Esophagus squamous epithelium (tissue), 5 donors: ENCODE results near the gene C7orf25. TPM values are rescaled to one million over a fixed set of nuclear protein-coding genes. Genes with fewer than 3 reads are reported as not detected.

Experiments
- DNase-seq: peaks from one replicate; lab custom pipeline; 2025; lab: John Stamatoyannopoulos, UW
- H3K27ac ChIP-seq, 4 donors: fragments of 200-600 bp; sonication (generic); one replicate each; pipeline ENCODE4 v1.5.1; 2016 to 2019; ENCODE audit warnings: mild to moderate bottlenecking in 1 of 4
- H3K27me3 ChIP-seq, 4 donors: fragments of 200-600 bp; sonication (generic); 1 replicate in 3 of 4; 2 replicates in 1 of 4; pipeline versions ENCODE4 v1.5.1 to v1.6.0; 2017 to 2021; ENCODE audit warnings: antibody characterized with exemption in 1 of 4
- H3K36me3 ChIP-seq, 3 donors: fragments of 200-600 bp; sonication (generic); one replicate each; pipeline ENCODE4 v1.5.1; 2016 to 2019
- H3K4me1 ChIP-seq, 3 donors: fragments of 200-600 bp; sonication (generic); one replicate each; pipeline ENCODE4 v1.5.1; 2017 to 2019
- H3K4me3 ChIP-seq, 4 donors: fragments of 200-600 bp; sonication (generic); 1 replicate in 3 of 4; 2 replicates in 1 of 4; pipeline ENCODE4 v1.5.1; 2016 to 2019; ENCODE audit warnings: mild to moderate bottlenecking in 2 of 4, moderate library complexity in 1 of 4
- H3K9me3 ChIP-seq, 3 donors: fragments of 200-600 bp; sonication (generic); one replicate each; pipeline ENCODE4 v1.5.1; 2016 to 2019
- POLR2A ChIP-seq, 4 donors: fragments of 450-650 bp; IDR thresholded peaks; one replicate each; pipeline ENCODE4 v1.6.1; 2017; ENCODE audit warnings: antibody characterized with exemption in 4 of 4, mild to moderate bottlenecking in 4 of 4, moderate library complexity in 3 of 4
- WGBS, 2 donors: methylation state at CpG; one replicate each; pipeline ENCODE4 v1.1.5; 2018; 5-methylcytosine and 5-hydroxymethylcytosine counted together
- intact Hi-C: fragments of 100-400 bp; cut with DNase I; formaldehyde crosslinking; loops from one replicate; pipeline ENCODE4 v1.15.0; 2022
- total RNA-seq, 4 donors: library from RNA; depleted of rRNA; stranded (reverse); fragments of >200 nt; gene quantifications; one replicate each; pipeline ENCODE4 v1.1.0, GENCODE V29; 2016
- TF ChIP-seq, protein P1 (sequence below), 6 experiments: fragments of 450-650 bp in 4 of 6; fragments of 200-600 bp in 2 of 6; sonication (generic) in 2 of 6; IDR thresholded peaks; one replicate each; pipeline ENCODE4 v1.5.1; 2016 to 2019; ENCODE audit warnings: antibody characterized with exemption in 6 of 6, mild to moderate bottlenecking in 4 of 6, moderate library complexity in 4 of 6
- donor health status: DM: yes; HTN: yes; CAD: no.

The C7orf25 gene
- total RNA-seq, 4 donors from 2014 or later = 4.8 to 8.9 (median 7.0) TPM

DNA sequence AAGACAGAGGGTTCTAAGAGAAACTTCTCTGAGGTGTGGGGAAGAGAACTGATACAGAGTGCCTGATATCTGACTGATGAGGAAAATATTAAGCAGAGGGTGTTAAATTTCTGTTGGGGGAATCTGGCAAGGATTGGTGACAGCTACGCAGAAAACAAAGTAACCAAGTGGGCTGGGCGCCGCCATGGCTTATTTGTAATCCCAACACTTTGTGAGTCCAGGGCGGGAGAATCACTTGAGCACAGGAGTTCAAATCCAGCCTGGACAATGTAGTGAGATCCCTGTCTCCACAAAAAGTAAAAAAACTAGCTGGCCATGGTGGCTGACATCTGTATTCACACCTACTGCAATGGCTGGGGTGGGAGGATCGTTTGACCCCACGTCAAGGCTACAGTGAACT, 2.1 kb upstream of the C7orf25 start:
- Histone ChIP-seq H3K27me3 (no peaks in the 10 kb centered on the region), H3K9me3 (no peaks in the 10 kb centered on the region), H3K36me3 (peaks cover 0 to 38% (median 12%) of the 10 kb centered on the region in 3 donors), H3K4me1 (peaks cover 4 to 32% (median 11%) of the 10 kb centered on the region in 3 donors), H3K27ac (no peak overlapping the region), H3K4me3 (no peak overlapping the region)
- intact Hi-C loops = no loop called here
- TF ChIP-seq, protein P1, sequence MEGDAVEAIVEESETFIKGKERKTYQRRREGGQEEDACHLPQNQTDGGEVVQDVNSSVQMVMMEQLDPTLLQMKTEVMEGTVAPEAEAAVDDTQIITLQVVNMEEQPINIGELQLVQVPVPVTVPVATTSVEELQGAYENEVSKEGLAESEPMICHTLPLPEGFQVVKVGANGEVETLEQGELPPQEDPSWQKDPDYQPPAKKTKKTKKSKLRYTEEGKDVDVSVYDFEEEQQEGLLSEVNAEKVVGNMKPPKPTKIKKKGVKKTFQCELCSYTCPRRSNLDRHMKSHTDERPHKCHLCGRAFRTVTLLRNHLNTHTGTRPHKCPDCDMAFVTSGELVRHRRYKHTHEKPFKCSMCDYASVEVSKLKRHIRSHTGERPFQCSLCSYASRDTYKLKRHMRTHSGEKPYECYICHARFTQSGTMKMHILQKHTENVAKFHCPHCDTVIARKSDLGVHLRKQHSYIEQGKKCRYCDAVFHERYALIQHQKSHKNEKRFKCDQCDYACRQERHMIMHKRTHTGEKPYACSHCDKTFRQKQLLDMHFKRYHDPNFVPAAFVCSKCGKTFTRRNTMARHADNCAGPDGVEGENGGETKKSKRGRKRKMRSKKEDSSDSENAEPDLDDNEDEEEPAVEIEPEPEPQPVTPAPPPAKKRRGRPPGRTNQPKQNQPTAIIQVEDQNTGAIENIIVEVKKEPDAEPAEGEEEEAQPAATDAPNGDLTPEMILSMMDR (IDR thresholded peaks at IDR 0.05) = no peak
- TF ChIP-seq POLR2A (IDR thresholded peaks at IDR 0.05) = no peak
- WGBS, 2 donors = 71 to 75% methylated on average over 6 of the region's 6 CpGs
- DNase-seq = no peak

DNA sequence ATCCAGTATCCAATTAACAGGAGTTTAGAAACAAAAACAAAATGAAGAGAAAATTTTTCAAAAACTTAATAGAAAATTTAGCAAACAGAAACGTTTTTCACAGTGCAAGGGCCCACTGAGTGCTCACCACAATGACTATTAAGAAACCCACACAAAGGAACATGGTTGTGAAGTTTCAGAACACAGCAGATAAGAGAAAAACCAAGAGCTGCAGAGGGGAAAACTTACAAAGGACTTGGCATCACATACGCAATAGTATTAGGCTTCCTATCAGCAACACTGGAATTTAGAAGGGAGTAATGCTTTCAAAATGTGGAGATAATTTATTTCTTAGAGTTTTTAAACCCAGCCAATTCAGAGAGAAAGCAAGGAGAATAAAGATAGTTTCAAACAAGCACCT, 1.7 kb upstream of the C7orf25 start:
- H3K9me3 ChIP-seq = no peaks in the 10 kb centered on the region
- H3K36me3 ChIP-seq = peaks cover 0 to 34% (median 12%) of the 10 kb centered on the region in 3 donors
- intact Hi-C loops = no loop called here
- 47 to 81% methylated on average over 2 of the region's 2 CpGs for WGBS, 2 donors
- H3K4me1 ChIP-seq = peaks cover 4 to 32% (median 11%) of the 10 kb centered on the region in 3 donors
- H3K27ac ChIP-seq = no peak overlapping the region
- DNase-seq = no peak
- no peak overlapping the region for H3K4me3 ChIP-seq
- TF ChIP-seq, protein P1 (IDR thresholded peaks at IDR 0.05) = no peak
- TF ChIP-seq POLR2A (IDR thresholded peaks at IDR 0.05) = no peak
- no peaks in the 10 kb centered on the region for H3K27me3 ChIP-seq

DNA sequence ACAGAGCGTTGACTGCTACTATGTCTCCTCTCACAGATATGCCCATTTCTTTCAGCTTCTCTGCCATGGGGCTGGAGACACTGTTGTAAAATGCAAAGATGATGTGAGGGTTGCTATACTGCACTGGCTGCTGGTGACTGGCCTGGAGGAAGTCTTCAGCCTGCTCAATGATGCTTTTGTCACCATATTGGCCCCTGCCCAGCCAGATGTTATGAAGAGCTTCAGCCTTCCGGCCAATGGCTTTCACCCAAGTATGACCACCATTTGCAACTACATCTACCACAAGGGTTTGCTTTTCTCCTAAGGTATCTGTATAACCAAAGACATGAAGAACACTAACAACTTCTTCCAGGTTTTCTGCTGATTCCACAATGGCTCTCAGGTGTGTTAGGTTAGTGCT, 1.6 kb downstream of the C7orf25 start:
- Histone ChIP-seq H3K4me3 (no peak overlapping the region), H3K36me3 (peaks cover 0 to under 1% (median 0%) of the 10 kb centered on the region in 3 donors), H3K9me3 (no peaks in the 10 kb centered on the region), H3K4me1 (peaks cover 4 to 32% (median 11%) of the 10 kb centered on the region in 3 donors), H3K27ac (no peak overlapping the region), H3K27me3 (no peaks in the 10 kb centered on the region)
- 93 to 100% methylated on average over 2 of the region's 2 CpGs for whole genome bisulfite sequencing, 2 donors
- intact Hi-C loops = no loop called here
- no peak for DNase-seq
- no peak for TF ChIP-seq POLR2A (IDR thresholded peaks at IDR 0.05)
- TF ChIP-seq, protein P1 (IDR thresholded peaks at IDR 0.05) = no peak

DNA sequence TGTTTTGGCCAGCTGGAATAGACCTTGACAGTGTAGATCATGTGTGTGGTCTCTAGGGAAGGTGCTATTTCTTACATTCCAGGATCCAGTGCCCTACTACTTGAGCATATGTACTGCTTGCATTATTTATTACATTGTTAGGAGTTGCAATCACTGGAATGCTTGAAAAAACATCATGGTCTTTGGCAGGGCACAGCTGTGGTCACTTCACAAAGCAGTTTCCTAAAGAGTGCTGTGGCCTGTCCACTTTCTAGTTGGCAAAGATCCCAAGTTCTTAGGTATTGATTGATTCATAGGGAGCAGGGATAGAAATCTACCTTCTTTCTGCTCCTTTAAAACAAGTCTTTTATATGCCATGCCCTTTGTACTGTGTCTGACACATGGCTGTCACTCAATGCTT, 4.6 kb downstream of the C7orf25 start:
- DNase-seq = no peak
- Histone ChIP-seq H3K27ac (no peak overlapping the region), H3K36me3 (no peaks in the 10 kb centered on the region), H3K27me3 (no peaks in the 10 kb centered on the region), H3K4me1 (peaks cover 3 to 17% (median 6%) of the 10 kb centered on the region in 3 donors), H3K9me3 (no peaks in the 10 kb centered on the region), H3K4me3 (no peak overlapping the region)
- TF ChIP-seq, protein P1 (IDR thresholded peaks at IDR 0.05) = no peak
- no peak for TF ChIP-seq POLR2A (IDR thresholded peaks at IDR 0.05)
- intact Hi-C loops = no loop called here

DNA sequence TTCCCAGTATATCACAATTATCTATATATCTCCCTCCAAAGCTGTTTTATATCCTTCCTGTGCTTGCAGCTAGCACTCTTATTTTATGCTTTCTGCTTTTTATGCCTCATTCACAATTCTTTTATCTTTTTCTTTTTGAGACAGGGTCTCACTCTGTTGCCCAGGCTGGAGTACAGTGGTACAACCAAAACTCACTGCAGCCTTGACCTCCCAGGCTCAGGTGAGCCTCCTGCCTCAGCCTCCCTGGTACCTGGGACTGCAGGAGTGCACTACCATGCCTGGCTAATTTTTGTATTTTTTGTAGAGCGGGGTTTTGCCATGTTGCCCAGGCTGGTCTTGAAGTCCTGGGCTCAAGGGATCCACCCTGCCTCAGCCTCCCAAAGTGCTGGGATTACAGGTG, 5.7 kb downstream of the C7orf25 start:
- WGBS, 2 donors = 100% methylated on average over 1 of the region's 1 CpG
- Histone ChIP-seq H3K4me3 (no peak overlapping the region), H3K9me3 (no peaks in the 10 kb centered on the region), H3K27me3 (no peaks in the 10 kb centered on the region), H3K27ac (no peak overlapping the region), H3K4me1 (peaks cover 0 to 12% (median 4%) of the 10 kb centered on the region in 3 donors), H3K36me3 (no peaks in the 10 kb centered on the region)
- no peak for DNase-seq
- TF ChIP-seq POLR2A (IDR thresholded peaks at IDR 0.05) = no peak
- TF ChIP-seq, protein P1 (IDR thresholded peaks at IDR 0.05) = no peak
- intact Hi-C loops = no loop called here
